ENCODE results near the gene ERF.

The ERF gene

GRCh38 chr19:42200116-42200715, 54.7 kb downstream of the ERF start:
- TF ChIP-seq, protein P1, sequence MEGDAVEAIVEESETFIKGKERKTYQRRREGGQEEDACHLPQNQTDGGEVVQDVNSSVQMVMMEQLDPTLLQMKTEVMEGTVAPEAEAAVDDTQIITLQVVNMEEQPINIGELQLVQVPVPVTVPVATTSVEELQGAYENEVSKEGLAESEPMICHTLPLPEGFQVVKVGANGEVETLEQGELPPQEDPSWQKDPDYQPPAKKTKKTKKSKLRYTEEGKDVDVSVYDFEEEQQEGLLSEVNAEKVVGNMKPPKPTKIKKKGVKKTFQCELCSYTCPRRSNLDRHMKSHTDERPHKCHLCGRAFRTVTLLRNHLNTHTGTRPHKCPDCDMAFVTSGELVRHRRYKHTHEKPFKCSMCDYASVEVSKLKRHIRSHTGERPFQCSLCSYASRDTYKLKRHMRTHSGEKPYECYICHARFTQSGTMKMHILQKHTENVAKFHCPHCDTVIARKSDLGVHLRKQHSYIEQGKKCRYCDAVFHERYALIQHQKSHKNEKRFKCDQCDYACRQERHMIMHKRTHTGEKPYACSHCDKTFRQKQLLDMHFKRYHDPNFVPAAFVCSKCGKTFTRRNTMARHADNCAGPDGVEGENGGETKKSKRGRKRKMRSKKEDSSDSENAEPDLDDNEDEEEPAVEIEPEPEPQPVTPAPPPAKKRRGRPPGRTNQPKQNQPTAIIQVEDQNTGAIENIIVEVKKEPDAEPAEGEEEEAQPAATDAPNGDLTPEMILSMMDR (IDR thresholded peaks at IDR 0.05; ENCODE audit: insufficient read depth, low read length, missing control alignments) = no peak
- POLR2A ChIA-PET = no interaction called here
- H3K4me3 ChIP-seq (ENCODE audit: low read depth, low read length) = no peak overlapping the region

GRCh38 chr19:42199440-42200115, 55.4 kb downstream of the ERF start:
- POLR2A ChIA-PET = no interaction called here
- CTCF ChIA-PET = interaction anchor here (1.6 to 1.8 kb wide), 2 partner anchors 15 to 91 kb away, joined by 4 read pairs; no protein-coding TSS in a partner anchor
- DNase-seq (ENCODE audit: low read depth, low spot score) = no peak
- no peak overlapping the region for H3K4me3 ChIP-seq (ENCODE audit: low read depth, low read length)
- TF ChIP-seq, protein P1 (IDR thresholded peaks at IDR 0.05; ENCODE audit: insufficient read depth, low read length, missing control alignments) = no peak

More at GRCh38 chr19:42200116-42200715, 54.7 kb downstream of the ERF start:
- DNase-seq (ENCODE audit: low read depth, low spot score) = no peak
- CTCF ChIA-PET = interaction anchor here (0.6 to 1.6 kb wide), 2 partner anchors 68 to 92 kb away, joined by 3 to 4 read pairs; partner anchors contain the start of gene POU2F2

DNA sequence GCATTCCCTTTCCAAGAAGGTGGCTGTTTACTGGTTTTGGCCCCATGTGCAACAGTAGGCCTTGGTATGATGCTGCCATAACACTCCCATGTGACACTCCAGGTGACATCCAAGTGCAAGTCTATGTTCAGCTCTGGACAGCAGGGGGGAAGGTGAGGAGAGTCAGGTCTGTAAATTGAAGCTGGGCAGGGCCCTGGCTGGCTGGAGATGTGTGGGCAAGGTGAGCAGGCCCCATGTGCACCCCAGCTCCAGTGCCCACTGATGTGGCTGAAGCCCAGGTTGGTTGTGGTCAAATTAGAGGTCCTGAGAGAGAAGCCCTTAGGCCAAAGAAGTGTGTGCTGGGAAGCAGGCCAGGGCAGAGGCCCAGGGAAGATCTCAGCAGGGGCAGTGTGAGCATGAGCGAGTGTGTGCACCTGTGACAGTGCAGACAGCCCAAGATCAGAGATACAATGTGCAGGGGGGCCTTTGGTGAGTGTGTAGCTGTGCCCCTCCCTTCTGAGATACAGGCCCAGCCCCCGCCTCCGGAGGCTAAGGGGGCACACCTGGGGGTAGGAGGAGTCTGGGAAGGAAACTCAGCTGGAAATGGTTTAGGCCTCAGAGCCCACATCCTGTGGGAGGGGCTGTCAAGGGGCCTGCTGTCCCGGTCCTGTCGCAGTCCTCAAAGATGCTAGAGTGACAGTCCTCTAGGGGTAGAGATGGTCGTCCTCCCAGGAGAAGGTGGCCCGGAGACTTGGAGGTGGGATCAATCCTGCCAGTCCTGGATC, 56.1 kb downstream of the ERF start:
- H3K4me3 ChIP-seq (ENCODE audit: low read depth, low read length) = no peak overlapping the region
- TF ChIP-seq, protein P1 (IDR thresholded peaks at IDR 0.05; ENCODE audit: insufficient read depth, low read length, missing control alignments) = no peak
- DNase-seq (ENCODE audit: low read depth, low spot score) = no peak
- ChIA-PET CTCF (interaction anchor here (1.6 to 1.8 kb wide), 2 partner anchors 15 to 90 kb away, joined by 4 read pairs; no protein-coding TSS in a partner anchor), POLR2A (no interaction called here)
